SIG-M5 (cell line): ENCODE data around the gene MMGT1.

ENCODE experiments used
- DNase-seq: peaks from one replicate; lab custom pipeline; 2025; lab: John Stamatoyannopoulos, UW

Gene MMGT1

DNA sequence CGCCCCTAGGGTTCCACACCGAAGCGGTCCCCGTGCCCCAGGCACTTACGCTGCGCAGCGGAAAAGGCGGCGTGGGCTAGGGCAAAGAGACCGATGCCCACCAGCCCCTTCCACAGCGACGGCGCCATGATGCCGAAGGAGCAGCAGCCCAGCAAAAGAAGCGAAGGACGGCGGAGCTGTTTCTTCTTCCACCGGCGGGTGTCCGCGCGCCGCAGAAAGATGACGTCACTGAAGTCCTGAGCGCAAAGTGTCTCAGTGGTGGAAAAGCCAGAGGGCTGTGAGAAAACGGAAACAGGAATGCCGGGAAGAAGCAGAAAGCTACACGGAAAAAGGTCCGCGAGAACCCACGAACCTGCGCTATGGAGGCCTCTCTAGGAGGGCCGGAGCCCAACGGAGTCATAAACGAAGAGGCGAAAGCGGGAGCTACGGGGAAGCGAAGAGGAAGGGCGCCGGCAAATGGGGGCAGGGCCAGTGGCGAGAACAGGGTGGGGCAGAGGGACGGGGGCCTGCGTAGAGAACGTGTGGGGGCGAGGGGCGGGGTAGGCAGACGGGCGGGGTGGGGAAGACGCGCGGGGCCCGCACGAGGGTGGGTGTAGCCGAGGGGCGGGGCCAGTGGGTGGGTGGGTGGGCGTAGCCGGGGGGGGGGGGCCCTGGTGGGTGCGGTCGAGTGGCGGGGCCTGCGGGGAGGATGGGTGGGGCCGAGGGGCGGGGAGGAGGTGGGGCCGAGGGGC lies at the start of gene MMGT1:
TSS of gene MMGT1 (minus strand) at position 441 of the 731 bp plus-strand sequence. CDS start at position 128, 313 bp downstream.
- DNase-seq, result peak; percentile 11

DNA sequence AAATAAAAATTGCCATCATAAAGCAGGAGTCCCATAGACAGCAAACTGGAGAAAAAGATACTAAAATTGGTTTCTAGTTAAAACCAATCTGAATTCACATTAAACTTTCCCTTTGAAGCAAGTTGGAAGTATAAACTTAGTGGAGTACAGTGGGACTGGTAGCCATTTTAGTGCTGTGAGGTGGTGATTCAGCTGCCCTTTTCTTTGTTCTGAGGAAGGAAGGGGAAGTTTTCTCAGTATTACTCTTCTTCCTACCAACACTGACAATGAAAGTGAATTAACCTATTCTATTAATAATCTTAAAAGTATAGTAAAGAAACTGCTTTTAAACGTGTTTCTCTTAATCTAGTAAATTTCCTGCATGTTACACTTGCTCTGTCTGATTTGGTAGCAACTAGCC lies 48.1 kb upstream of the MMGT1 start:
- DNase-seq, result no peak

DNA sequence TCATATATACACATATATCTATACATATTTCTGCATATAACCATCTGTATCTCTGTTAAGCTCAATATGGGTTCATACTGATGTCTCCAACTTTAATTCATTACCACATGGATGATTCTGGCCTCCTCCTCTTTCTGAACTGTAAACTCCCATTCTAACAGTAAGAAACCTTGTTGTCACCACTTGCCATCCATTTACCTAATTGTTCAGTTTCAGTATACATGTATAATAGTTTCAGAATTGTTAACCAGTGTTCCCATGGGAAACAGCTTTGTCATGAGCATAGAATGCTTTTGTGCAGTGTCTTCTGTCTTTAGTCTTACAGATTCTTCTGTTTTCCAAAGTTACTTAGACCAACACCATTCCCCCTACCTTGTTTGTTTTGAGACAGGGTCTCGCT lies 47.4 kb upstream of the MMGT1 start:
- DNase-seq, result no peak

DNA sequence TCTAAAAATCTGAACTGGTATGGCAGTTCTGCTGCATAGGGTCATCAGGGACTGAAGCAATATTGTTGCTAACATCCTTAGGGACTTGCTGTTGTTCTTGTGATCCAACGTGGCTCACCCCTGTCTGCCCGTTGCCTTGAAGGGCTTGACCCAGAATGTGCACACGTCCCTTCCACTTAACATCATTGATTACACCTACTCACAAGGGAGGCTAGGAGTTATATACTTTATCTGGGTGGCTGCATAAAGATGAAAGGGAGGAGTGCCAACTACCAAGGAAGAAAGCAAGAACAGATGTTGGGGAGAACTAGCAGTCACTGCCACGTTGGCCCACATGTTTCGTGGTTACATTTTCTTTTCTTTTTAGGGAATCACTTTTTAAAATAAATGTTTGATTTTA lies 45.4 kb upstream of the MMGT1 start:
- no peak for DNase-seq

DNA sequence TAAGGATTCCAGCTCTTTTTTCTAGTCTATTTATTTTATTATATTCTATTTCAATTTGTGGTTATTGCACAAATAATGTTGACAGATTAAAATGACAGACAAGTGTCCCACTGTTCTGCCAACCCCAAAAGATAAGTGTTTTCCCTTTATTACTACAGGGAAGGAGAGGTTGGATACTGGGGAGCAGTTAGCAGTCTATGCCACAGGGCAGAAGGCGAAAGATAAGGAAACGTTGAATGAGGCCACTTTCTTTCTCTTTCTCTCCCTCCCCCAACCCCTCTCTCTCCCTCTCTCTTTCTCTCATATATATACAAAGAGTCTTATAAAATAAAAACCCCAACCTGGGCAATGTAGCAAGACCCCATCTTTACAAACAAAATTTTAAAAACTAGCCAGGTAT lies 43.1 kb upstream of the MMGT1 start:
- no peak for DNase-seq

DNA sequence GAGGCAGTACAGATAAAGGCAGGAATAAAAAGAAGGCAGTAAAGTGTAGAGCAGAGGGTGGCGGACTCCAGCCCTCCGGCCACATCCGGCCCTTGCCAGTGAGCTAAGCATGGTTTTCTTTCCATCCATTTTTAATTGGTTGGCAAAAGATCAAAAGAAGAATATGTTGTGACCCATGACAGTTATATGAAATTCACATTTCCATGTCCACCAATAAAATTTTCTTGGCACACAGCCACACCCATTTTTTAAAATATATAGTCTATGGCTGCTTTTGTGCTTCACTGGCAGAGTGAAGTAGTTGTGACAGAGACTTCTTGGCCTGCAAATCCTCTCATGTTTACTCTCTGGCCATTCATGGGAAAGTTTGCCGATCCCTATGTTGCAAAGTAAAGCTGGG lies 41.2 kb upstream of the MMGT1 start:
- no peak for DNase-seq

DNA sequence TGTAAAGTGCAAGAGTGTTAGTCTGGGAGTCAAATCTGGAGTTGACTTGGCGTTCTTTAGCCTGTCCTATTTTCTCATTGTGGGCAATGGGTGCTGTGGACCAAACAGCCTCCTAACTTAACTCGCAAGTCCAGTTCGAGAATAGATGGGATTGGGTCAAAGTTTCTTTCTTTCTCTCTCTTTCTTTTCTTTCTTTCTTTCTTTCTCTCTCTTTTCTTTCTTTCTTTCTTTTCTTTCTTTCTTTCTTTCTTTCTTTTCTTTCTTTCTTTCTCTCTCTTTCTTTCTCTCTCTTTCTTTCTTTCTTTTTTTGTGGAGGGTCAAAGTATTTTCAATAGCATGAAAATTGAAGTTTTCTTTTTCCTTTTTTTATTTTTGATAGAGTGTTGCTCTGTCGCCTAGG lies 14.5 kb upstream of the MMGT1 start:
- no peak for DNase-seq

DNA sequence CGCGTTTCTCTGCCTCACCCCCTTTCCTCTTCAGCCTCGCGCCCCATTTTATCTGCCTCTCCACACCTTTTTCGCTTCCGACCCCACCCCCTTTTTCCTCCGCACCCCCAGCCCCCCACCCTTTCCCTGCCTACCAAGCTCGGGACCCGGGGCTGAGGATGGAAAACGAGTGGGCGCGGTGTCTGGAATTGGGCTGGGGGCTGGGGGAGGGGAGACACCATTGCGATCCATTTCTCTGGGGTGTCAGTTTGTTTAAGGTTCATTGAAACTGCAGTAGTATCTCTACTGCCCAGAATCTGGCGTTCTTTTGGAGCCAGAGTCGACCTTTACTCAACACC lies 12.2 kb upstream of the MMGT1 start:
- no peak for DNase-seq

DNA sequence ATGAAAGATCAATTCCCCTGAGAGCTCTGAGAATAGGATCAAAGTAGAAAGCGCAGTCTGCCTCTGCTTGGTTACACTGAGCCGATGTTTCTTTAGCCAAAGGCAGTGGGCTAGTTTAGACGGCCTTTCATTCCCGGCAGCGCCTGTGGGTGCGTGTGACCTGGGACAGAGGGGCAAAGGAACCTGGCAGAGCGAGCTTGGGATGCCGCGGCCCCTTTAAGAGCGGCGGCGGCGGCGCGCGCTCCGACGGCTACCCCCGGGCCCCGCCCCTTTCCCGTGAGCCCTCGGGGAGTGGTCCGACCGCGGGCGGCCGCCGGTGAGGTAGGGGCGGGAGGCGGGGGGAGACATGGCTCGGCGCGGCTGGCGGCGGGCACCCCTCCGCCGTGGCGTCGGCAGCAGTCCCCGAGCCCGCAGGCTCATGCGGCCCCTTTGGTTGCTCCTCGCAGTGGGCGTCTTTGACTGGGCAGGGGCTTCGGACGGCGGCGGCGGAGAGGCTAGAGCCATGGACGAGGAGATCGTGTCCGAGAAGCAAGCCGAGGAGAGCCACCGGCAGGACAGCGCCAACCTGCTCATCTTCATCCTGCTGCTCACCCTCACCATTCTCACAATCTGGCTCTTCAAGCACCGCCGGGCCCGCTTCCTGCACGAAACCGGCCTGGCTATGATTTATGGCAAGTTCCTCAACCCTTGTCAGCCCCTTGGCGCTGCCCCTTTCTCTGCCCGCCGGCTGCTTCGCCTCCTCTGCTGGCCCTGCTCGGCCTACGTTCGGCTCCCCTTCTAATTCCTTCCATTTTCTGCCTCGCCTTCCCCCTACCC lies 11.6 kb upstream of the MMGT1 start, which contains the start of gene SLC9A6:
TSS of gene SLC9A6 (plus strand) at position 279 of the 816 bp plus-strand sequence. CDS start at position 503, 224 bp downstream.
- DNase-seq, result no peak

DNA sequence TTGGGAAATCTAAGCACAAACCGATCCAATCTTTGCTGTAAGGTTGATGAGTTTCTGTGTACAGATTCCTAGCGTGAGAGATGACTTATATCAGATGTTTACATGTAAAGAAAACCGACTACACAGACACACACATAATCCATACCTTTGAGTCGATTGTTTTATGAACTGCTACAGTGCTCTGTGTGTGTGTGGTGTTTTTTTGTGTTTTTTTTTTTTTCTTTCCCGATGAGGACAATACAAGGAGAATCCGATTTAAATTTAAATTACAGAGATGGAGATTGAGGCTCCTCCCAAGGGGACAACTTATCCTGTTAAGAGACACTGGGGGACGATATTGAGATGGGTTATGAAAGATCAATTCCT lies 11.0 kb upstream of the MMGT1 start:
- no peak for DNase-seq

DNA sequence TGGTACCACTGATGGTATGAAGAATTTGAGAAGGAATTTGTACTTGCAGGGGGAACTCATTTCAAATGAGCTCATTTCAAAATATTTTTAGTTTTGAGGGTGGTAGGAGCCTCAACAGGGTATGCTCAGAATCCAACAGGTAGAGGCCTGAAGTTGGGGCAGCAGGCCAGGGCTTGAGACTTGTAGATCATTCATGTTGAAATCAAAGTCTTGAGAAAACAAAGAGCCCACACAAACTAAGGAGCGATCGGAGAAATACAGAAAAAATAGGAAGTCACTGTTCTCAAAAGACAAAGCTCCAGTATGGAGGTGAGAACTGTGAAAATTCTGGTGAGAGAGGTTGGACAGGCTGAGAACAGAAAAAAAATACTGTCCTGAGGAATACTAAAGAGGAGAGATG lies 10.5 kb upstream of the MMGT1 start:
- no peak for DNase-seq

DNA sequence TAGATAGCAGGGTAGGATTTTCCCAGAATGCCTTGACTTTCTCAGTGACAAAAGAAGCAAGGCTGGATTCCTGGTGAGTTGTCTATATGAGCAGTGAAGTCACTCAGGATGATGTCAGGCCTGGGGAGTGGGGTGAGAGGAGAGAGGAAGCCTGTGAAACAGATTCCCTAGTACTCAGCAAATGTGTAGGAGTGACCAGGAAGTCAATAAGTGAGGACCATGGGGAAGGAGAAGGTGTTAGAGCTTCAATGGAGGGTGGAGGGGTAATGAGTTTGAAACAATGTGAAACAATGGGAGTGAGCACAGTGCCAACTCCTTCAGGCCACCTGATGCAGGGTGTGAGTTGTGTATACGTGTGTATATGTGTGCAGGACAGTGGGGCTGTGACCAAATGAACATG lies 9.1 kb upstream of the MMGT1 start:
- no peak for DNase-seq

DNA sequence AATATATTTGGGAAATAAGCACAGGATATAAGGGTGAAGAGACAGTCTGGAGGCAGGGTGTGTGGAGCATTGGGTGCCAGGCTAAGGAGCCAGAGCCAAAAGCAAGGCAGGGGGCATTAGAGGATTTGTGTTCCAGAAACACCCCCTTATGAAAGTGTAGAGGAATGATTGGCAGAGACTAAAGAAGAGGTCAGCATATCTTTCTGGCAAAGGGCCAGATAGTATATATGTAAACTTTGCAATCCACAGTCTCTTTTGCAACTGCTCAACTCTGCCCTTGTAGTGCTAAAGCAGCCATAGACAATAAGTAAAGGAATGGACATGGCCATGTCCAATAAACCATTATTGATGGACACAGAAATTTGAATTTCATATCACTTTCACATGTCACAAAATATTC lies 7.9 kb upstream of the MMGT1 start:
- DNase-seq, result no peak

DNA sequence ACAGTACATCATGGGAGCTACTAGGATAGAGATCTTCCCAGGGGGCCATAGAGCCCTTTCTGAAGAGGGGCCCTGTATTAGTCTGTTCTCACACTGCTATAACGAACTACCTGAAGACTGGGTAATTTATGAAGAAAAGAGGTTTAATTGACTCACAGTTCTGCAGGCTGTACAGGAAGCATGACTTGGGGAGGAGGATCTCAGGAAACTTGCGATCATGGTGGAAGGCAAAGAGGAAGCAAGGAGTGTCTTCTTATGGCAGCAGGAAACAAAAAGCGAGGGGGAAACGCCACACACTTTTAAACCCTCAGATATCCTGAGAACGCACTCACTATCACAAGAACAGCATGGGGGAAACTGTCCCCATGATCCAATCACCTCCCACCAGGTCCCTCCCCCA lies 7.2 kb upstream of the MMGT1 start:
- no peak for DNase-seq

DNA sequence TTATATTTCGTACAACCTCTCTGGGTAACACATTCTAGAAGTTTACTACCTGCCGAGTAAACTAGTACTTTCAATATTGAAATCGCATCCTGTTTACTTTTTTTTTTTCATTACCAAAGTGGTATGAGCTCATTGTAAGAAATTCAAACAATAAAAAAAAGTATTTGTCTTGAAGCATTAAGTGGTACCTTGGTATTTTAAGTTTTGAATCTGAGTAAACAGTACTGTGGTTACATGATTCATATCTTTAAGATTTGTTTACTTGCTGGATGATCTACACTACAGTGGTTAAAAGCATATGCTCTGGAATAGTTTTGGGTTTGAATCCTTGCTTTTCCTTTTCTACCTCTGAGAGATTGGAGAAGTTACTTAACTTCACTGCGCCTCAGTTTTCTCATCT lies 3.8 kb upstream of the MMGT1 start:
- no peak for DNase-seq

DNA sequence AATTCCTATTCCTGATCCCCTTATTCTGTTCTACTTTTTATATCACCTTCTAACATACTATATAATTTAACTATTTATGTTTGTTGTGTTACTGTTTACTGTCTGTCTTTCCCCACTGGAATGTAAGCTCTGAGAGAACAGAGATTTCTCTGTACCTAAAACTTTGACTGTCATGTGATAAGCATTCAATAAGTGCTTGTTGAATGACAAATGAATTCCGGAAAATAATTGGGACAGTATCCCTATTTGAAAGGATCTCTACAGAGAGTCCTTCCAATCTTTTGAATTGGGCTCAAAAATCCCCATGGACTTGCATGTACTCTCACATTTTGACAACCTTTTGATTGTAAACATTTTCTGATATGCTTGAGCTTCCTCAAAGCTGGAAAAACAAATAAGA lies 1.6 kb upstream of the MMGT1 start:
- DNase-seq, result no peak

DNA sequence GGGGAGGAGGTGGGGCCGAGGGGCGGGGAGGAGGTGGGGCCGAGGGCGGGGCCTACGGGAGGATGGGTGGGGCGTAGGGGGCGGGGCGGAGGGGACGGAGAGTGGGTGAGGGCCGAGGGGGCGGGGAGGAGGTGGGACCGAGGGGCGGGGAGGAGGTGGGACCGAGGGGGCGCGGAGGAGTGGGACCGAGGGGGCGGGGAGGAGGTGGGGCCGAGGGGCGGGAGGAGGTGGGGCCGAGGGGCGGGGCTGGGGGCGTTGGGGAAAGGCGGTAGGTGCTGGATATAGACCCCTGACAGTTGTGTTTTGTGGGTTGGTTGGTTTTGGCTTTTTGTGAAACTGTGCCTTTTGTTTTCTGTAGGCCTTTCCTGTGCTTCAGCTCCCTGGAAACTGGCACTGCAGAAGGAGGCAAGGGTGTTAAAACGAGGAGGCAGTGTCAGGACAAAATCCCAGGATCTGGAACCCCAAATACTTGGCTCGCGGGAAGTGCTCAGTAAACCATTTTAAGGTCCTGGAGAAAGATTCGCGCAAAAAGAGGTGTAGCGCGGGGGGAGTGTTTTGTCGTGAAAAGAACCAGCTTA lies 580 bp upstream of the MMGT1 start:
- DNase-seq, result no peak

DNA sequence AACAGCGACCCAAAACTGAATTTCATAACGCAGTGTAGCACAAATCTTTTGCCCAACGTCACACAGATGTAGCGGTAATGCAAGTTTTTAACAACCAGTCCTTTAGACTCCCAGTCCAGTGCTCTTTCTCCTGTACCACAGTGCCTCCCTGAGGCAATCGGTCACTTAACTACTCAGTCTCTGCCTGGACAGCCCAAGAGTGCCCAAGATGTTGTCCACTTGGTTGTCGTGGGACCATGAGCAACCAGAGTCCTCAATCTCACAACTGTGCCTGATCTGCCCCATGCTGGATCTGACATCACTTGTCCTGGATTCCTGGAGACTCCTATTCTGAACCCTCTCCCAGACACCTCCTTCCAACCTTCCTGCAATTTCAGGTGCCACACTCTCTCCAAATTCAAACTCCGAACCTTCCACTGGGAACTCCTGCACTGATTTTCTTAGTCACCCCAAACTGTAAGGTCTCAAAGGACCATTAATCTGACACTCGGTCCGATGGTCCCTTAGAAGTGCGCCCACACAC lies 702 bp downstream of the MMGT1 start:
- DNase-seq, result no peak

DNA sequence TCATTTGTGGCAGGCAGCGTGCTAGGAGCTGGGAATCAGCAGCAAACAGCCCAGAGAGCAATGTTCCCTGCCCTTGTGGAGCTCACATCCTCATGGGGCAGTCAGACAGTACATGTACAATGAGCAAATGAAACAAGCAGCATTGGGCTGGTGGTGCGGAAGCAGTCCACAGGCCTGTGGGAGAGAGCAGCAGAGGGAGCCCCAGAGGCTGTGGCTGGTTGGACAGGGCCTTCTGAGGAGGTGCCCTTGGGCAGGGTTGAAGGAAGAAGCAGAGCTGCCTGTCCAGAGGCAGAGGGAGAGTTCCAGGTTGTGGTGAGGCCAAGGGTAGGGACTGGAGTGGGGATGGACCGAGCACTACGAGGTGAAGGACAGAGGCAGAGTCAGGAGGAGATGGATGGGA lies 22.5 kb downstream of the MMGT1 start:
- no peak for DNase-seq

DNA sequence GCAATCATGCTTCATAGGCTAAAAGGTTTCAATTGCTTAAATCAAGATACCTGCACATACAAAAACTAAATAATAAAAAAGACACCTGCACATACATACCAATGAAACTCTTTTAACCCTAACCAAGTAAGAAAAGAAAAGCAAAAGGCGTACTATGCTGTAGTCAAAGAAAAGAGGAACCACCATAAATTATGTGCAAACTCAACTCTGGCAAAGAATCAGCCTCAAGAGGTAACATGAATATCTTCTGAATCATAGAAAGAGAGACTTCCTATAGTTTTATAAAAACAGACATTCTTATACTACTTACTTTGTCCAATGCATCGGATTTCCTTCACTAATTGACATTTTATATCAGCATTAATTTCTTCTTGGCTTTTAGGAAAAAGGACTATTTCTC lies 29.3 kb downstream of the MMGT1 start:
- no peak for DNase-seq

DNA sequence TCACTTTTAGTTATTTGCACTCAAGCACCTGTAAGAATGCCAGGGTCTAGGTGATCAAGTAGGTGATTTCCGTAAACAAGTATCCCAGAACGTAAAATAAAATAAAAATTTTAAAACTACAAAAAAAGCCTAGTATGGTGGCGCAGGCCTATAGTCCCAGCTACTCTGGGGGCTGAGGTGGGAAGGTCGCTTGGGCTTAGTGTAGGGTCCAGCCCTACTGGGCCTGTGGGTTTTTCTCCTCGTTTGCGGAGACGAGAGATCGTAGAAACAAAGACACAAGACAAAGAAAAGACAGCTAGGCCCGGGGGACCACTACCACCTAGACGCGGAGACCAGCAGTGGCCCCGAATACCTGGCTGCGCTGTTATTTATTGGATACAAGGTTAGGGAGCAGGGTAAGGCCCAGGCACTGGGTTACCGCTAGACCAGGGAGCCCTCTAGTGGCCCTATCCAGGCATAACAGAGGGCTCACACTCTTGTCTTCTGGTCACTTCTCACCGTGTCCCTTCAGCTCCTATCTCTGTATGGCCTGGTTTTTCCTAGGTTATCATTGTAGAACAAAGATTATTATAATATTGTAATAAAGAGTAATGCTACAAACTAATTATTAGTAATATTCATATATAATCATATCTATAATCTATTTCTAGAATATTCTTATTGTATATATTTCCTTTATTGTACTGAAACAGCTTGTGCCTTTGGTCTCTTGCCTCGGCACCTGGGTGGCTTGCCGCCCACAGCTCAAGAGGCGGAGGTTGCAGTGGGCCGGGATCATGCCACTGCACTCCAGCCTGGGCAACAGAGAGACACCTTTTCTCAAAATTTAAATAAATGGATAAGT lies 41.9 kb downstream of the MMGT1 start:
- no peak for DNase-seq

DNA sequence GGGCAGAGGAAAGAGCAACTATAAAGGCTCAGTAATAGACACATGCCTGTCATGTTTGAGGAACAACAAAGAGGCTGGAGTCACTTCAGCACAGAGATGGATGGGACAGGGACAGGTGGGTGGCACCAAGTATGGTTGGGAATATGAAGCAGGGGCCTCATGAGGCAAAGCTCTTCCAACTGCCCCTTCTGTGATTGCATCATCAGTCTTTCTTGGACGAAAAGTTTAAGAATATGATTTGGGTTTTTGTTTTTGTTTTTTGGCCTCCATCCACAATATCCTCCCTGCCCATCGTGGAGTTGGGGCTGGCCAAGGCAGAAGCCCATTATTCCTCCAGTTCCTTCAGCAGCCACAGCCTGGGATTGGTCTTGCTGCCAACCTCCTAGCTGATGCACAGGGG lies 45.9 kb downstream of the MMGT1 start:
- DNase-seq, result no peak
